Stimulated activated CD8-positive, alpha-beta memory T cell treated with anti-CD3 and anti-CD28 coated beads, Interleukin-7, amount 100 ng/mL, for 48 hours (primary cell): ENCODE results near the gene AMBRA1.

Experiments used
- DNase-seq, 2 donors: peaks; one replicate each; pipeline ENCODE4 v3.0.0-alpha.2; 2020; ENCODE audit warnings: low read depth in 1 of 2; ENCODE audit errors: extremely low read depth in 1 of 2

The AMBRA1 gene

DNA sequence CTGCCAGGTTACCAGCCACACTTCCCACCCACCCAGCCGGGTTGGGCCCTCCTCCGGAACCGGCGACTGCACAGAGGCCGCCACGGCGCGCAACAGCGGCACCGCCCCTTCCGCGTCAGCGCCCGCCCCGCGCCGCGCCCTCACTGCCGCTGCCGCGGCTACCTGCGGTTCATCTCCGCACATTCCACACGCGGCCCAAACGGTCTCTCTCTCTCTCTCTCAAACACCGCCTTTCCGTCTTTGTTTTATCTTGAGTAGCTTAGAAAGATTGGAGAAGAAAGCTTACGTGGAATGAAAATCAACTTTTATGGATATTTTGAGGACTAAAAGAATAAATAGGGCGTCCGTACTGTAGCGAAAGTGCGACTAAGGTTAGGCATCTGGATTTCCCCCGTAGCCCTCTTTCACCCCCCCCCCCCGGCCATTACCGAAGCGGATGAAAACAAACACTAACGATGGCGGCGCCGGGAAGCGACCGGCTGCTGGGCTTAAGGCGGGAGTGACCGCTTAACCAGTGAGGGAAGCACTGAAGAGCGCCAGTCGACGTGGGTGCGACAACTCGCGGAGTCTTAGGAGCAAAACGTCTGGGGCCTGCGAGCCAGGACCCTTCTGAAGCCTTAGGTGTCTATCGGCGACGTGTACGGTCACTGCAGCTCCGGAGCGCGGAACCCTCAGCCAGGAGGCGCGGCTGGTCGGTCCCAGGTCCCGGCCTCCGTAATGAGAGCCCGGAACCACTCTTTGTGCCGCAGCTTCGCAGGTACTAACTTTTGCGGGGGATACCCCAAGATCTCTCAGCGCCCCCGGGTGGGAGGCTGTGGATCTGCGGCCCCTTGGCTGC, 23.5 kb upstream of the AMBRA1 start, which contains the start of the genes ATG13 and HARBI1:
ATG13 (plus strand) TSS at position 420 of the 838 bp plus-strand sequence. CDS start 26,739 bp downstream, outside the sequence.
HARBI1 (minus strand) TSS at position 94 of the 838 bp plus-strand sequence. CDS start 990 bp downstream, outside the sequence.
- DNase-seq: peak; percentile 87 to 90

DNA sequence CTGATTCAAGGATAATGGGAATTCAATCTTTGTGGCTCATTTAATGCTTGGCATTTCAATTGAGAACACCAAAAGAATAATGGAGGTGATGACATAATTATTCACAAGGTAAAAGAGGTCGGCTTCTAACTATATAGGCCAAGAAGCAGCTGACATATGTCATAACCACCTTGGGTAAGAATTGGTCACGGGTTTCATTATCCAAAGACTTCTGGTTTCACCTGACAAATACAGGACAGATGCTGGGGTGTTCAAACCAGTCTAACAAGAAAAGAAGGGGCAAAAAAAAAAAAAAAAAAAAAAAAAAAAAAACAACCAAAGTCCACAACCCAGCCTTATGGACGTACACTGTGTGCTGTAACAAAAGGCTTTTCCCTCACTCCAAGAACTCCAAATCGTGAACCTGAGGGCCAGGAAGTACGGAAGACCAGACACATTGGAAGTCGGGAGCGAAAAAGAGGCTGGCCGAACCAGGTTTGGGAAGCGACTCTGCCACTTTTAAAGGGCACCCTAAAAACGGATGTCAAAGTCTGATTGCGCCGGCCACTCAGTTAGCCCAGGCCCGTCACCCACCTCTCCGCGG, 22.8 kb upstream of the AMBRA1 start:
- DNase-seq: no peak

DNA sequence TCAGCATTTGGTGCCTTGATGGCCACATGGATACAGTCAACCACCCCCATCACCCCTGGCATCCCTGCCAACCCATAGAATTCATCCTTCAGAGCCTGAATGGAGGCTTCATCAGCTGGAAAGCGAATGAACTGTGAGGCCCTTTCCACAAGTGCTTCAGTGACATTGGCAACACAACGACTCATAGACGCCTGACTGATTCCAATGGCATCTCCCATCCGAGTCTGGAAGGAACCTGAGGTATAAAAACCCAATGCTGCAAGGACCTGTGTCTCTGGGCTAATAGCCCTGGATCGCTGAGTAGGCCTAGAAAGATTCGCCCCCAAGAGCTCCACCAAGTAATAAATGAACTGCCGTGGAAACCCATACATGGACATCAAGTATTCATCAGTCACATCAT, 21.9 kb upstream of the AMBRA1 start:
- DNase-seq: no peak

DNA sequence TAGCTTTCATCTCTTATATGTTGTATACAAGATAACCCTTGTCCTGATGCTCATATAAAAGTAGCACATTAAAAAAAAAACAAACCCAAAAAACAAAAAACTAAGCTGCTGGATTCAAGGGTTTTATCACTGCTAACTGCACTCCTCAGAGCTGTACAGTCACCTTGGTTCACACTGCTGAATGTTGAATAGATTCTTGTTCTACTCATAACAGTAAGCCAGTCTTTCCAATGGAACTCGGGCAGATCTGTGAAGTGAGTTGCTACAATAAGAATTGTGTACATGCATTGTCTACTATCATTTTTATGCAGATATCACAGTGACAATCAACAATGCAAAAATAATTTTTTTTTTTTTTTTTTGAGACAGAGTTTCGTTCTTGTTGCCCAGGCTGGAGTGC, 18.5 kb upstream of the AMBRA1 start:
- no peak for DNase-seq

DNA sequence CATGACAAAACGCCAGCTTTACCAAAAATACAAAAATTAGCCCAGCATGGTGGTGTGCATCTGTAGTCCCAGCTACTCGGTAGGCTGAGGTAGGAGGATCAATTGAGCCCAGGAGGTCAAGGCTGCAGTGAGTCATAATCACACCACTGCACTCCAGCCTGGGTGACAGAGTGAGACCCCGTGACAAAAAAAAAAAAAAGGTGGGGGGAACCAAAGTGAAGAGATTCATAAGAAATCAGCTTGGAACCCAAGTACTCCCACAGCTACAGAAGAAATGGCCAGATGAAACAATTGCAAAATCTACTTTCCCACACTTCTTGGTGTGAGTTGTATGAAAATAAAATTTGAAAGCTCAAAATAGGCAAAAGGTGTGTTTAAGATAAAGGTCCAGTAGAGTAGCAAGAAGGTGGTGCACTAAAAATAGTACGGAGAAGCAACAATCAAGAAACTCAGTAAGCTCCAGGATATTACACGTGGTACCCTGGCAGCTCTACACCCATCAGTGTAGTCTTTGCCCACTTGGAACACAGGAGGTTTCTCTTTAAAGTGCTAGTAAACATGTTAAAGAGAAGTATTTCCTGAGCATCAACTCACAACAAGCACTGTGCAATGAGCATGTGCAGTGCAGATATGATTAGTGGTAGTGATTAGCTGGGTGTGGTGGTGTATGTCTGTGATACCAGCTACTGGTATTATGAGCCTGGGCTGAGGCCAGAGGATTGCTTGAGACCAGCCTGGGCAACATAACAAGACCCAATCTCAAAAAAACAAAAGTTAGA, 17.9 kb upstream of the AMBRA1 start:
- DNase-seq: no peak

DNA sequence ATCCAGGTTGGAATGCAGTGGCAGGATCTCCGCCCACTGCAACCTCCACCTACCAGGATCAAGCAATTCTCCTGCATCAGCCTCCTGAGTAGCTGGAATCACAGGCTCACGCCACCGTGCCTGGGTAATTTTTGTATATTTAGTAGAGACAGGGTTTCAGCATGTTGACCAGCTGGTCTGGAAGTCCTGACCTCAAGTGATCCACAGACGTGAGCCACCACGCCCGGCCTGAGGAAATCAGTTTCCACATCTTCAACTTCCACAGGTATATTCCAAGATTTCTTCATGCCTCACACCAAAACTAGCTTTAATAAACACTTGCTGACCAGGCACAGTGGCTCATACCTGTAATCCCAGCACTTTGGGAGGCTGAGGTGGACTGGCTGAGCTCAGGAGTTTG, 15.6 kb upstream of the AMBRA1 start:
- no peak for DNase-seq

DNA sequence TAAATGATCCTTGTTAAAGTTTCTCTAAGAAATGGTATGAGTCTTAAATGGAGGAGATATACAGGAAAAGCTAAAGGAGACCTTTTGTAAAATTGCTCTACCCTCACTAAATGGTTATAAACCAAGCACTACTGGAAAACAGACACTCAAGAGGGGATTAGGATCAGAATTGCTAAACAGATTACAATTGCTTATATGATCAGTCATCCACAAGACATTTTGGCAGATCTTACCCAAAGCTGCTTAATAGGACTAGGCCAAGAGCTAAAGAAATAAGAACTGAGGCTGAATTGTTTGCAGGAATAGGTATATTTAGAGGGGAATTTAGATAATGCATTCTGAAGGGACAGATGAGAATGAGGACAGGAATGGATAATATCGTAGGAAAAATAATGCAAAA, 13.7 kb upstream of the AMBRA1 start:
- DNase-seq: no peak

DNA sequence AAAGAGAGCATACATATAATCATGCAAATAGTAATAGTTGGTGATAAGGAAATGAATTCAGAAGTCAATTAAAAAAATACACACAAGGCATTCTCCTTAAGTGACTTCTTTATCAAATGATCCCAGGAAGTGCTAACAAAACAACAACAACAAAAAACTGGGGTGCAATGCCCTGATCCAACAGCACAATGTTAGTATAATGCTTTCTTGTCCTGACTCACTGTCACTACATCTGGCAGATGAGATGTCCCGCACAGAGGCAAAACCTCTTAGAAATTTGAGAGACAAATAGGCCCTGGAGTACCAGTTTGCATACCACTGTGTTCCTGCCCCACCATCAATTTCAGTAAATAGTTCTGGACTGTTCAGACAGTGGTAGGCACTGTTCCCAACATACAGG, 11.0 kb upstream of the AMBRA1 start:
- DNase-seq: no peak

DNA sequence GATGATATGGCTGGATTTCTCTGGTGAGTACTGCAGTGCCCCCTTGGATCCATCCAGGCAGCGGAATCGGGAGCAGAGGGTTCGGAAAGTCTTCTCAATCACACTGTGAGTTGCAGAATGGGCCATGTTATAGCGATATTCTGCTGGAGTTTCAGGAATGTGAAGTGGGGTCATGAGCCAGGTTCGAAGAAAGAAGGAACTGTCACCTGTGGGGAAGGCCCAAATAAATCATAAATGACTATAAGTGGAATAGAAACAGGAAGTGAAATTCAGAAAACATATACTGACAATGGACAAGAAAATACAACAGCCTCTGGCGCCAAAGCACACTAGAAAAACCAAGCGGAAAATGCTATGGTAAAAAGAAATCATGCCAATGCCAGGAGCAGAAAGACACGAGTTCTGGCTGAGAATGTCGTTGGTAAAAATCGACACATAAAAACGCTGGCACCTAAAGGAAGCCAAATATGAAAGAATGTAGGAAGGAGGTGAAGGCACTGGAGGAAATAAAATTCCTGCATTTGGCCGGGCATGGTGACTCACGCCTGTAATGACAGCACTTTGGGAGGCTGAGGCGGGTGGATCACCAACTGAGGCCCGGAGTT, 10.0 kb upstream of the AMBRA1 start:
- no peak for DNase-seq

DNA sequence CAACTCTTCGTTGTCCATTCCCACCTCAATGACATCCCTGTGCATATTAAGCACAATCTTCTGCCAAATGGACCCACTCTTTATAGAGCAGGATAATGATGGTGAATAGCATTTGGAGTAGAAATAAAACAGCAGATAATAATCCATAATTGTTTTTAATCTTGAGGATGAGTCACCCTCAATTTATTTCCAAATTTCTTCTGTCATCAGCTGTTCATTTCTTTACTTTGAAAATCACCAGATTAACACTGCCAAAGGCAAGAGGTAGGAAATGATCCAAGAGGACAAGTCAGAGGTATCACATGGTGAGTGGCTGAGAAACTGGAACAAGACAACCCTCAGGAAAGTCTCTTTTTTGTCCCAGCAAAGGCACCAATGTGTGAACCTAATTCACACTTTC, 7.3 kb upstream of the AMBRA1 start:
- DNase-seq: no peak

DNA sequence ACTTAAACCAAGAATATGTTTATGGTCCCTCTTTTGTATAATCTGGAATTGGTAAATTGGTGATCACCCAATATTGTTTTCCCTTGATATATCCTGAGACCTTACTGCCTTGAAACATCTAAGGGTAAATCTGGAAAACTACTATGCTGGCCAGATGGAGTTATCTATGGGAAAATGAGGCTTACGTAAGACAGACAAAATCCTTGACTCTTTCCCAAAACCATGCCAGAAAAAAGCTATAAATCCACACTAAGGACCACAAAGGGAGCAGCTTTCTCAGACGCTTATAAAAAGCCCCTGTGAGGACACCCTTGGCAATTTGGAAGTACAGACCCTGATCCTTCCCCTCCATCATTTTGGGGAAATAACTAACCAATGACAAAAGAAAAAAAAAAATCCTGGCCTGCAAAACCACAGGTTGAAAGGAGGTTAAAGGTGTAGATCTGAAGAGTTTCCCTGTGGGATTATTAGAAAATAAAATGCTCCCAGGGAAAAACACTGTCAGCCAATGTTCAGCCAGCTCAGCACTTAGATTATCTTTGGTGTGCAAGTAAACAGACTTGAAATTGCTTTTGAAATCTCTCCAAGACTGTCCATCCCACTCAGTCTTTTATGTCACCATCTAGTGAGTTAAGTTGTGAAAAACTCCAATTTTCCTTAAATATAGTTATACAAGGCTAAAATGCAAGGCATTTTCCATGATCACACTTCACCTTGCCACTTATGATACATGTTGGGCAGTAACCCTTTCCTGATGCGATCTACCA, 6.6 kb upstream of the AMBRA1 start:
- DNase-seq: no peak

DNA sequence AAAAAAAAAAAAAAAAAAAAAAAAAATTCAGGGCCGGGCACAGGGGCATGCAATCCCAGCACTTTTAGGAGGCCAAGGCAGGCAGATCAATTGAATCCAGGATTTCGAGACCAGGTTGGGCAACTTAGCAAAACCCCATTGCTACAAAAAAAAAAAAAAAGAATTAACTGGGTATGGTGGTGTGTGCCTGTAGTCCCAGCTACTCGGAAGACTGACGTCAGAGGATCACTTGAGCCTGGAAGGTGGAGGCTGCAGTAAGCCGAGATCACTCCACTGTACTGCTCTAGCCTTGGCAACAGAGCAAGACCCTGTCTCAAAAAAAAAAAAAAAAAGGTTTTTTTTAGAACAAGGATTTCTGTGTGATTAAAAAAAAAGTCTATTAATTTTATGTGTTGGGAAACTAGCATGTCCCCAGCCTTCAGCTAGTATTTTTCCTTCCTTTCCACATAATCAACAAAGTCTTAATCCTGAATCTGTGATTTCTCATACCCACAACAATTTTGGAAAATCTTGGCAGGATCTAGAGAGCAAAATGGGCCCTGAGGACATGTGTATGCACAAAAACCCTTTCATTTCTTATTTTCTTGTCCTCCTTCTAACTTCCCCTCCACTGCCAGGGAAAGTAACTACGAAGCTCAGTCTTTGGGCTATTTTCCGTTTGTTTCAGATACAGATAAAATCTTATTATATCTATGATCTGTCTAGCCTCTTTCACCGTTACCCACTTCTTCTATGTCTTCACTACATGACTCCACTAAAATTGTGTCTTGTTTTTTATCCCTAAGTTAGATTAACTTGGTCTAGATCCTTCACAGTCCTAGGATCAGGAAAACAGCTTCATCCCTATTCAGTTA, 5.7 kb upstream of the AMBRA1 start:
- no peak for DNase-seq

DNA sequence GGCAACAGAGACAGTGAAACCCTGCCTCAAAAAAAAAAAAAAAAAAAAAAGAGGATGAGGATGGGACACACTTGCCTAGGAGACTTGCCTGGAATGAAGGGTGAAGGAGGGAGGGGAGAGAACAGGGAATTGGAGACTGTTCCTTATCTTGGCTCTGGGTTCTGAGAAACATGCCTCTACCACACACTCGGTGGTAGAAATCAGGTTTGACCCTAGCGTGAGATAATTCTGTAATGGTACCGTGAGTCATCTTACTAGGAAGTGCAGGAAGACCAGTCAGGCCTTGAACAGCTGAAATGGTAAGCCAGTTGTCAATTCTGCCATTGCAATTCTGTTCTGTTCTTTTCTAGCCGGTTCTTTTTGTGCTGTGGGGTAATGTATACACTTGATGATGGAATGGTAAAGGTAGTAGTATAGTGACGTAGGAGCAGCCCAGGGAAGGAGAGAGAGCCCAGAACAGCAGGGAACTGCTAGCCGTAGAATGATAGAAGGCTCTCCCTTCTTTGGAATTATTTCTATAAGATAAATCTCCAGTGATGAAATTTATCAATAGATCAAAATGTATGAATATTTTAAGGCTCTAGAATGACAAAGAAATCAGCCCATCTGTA, 3.9 kb upstream of the AMBRA1 start:
- no peak for DNase-seq

DNA sequence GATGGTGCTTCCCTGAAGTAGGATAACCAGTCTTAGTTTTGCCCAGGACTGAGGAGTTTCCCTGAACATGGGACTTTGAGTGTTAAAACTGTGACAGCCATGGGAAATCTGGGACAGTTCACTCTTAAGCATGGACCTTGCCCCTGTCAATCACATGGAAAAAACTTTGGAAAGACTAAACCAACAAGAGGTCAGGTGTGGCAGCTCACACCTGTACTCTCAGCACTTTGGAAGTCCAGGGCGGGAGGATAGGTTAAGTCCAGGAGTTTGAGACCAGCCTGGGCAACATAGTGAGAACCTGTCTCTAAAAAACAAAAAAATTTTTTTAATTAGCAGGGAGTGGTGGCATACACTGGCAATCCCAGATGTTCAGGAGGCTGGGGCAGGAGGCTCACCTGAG, 3.3 kb upstream of the AMBRA1 start:
- no peak for DNase-seq

DNA sequence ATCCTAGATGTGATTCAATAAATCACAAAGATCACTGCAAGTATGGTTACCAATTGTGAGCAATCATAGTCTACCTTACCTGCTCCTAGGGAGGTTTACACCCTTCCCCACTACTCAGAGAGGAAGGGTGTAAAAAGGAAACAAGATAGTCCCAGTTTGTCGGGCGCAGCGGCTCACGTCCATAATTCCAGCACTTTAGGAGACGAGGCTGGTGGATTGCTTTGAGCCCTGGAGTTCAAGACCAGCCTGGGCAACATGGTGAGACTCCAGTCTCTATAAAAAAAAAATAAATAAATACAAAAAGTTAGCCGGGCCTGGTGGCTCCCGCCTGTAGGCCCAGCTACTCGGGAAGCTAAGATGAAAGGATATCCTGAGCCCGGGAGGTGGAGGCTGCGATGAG, 962 bp upstream of the AMBRA1 start:
- DNase-seq: no peak

DNA sequence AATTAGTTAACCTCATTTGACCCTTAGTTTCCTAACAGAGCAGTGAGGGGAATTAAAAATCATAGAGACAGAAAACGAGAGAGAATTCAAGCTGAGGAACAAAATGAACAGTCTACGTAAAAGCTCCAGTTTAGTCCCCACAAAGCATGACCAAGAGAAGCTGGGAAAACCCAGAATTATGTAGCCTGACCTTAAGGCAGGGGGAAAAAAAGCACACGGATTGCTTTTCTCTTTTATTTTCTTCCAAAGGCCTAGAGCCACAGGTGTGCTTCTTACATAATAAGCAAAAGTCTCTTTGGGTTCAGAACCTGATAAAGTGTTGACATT, 514 bp upstream of the AMBRA1 start:
- no peak for DNase-seq

DNA sequence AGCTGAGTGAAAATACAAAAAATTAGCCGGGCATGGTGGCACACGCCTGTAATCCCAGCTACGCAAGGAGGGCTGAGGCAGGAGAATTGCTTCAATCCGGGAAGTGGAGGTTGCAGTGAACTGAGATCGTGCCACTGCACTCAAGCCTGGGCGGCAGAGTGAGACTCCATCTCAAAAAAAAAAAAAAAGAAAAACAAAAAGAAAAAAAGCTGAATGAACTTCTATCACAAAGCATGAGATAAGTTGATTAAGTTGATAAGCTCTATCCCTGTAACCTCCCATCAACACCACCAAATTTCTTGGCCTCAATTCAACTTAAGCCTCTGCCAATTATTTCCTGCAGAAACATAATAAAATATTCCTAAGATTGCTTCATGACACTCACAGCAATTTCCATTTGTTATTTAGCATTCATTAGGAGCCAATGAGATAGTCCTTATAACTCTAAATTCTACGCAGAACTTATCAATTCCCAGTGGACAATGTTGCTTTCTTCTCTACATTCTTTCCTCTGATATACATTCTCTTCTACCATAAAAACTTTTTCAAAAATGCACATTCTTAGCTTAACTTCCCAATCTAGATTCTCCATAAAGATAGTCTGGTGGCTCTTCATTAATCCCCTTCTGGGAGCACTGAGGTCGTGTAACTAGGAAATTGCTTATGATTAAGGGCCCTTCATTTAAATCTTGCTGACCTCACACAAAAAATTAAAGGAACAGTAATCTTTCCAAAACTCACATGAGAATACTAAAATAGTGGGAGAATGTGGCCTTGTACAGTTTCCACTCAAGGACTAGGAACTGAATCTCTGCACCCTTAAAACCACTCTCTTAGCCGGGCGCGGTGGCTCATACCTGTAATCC, 2.9 kb downstream of the AMBRA1 start:
- no peak for DNase-seq

DNA sequence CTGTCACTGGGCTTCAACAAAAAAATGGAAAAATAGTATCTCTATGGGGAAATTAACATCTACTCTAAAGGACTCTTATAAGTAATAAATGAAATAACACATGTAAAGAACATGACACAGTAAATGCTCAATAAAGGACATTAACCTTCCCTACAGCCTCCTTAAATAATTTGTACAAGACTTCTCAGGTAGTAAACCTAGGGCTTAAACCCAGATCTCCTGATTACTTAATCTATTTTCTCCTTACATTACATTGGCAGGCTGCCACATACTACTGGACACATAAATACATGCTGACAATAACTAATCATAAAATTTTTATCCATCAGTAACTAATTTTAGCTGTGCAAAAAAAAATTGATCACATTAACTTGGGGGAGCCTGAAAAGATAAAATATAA, 4.9 kb downstream of the AMBRA1 start:
- no peak for DNase-seq
